Neural cell (in vitro differentiated cells): ENCODE results near the gene PRR16.

Experiments used
- CTCF ChIP-seq: fragments of 450-650 bp; IDR thresholded peaks from 2 replicates; pipeline ENCODE4 v1.5.1; 2014; ENCODE audit warnings: antibody characterized with exemption, mild to moderate bottlenecking, moderate library complexity; ENCODE audit not compliant: poor library complexity, severe bottlenecking
- EP300 ChIP-seq: fragments of 450-650 bp; conservative IDR thresholded peaks from 2 replicates; pipeline ENCODE4 v1.6.1; 2014; ENCODE audit warnings: antibody characterized with exemption, mild to moderate bottlenecking, moderate library complexity; ENCODE audit not compliant: poor library complexity, severe bottlenecking
- EZH2 ChIP-seq: fragments of 200-600, 300-800 bp; shearing (Covaris generic), sonication (generic); IDR thresholded peaks from 2 replicates; pipeline ENCODE4 v1.6.1; 2014; ENCODE audit warnings: antibody characterized with exemption, low read length, borderline replicate concordance, mild to moderate bottlenecking; ENCODE audit not compliant: insufficient read depth, poor library complexity, severe bottlenecking
- MXI1 ChIP-seq: fragments of 450-650 bp; conservative IDR thresholded peaks from 2 replicates; pipeline ENCODE4 v1.6.1; 2014; ENCODE audit warnings: antibody characterized with exemption, mild to moderate bottlenecking; ENCODE audit not compliant: poor library complexity, severe bottlenecking
- RAD21 ChIP-seq: fragments of 450-650 bp; conservative IDR thresholded peaks from 2 replicates; pipeline ENCODE4 v1.6.1; 2014; ENCODE audit warnings: antibody characterized with exemption, mild to moderate bottlenecking, moderate library complexity
- REST ChIP-seq: IDR thresholded peaks from 2 replicates; pipeline ENCODE4 v1.6.1; 2012; ENCODE audit warnings: borderline replicate concordance
- SMC3 ChIP-seq: fragments of 450-650 bp; conservative IDR thresholded peaks from 2 replicates; pipeline ENCODE4 v1.6.1; 2014; ENCODE audit warnings: antibody characterized with exemption, mild to moderate bottlenecking, moderate library complexity; ENCODE audit not compliant: poor library complexity
- TAF1 ChIP-seq: IDR thresholded peaks from 2 replicates; pipeline ENCODE4 v1.6.1; 2012; ENCODE audit warnings: low read depth

DNA sequence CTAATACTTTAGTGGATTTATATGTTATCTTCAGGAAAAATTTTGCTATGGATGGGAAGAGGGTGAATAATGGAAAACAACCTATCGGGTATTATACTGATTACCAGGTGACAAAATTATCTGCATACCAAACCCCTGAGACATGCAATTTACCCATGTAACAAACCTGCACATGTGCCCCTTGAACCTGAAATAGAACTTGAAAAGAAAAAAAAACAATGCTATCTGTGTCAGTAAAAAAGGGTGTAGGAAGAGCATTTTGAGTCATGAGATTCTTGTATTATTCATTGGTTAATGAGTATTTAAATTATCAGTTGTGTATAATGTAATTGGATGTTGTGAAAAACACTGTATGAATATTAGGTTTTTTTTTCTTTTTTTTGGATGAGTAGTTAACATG is 75.4 kb downstream of the PRR16 start:
- TF ChIP-seq CTCF (no peak), RAD21 (no peak), EZH2 (no peak), SMC3 (no peak), REST (no peak), MXI1 (no peak), TAF1 (no peak), EP300 (no peak)
